ENCODE measurements around the gene CCDC57. TPM values are rescaled to one million over a fixed set of nuclear protein-coding genes. Genes with fewer than 3 reads are reported as not detected.

The CCDC57 gene
- total and polyA plus RNA-seq, 9 of the 15 experiments (the other 6 are each of a cell fraction or from before 2014, with no cell fraction given), result 0.83 to 36.2 (median 13.6) TPM

Small RNA genes within 50 kb of the gene (microRNA-seq; reads per million reads assigned to microRNA genes)
- not detected for gene MIR6787 (ENCODE audit: borderline microRNAs expressed)

Other genes with a start within 250 kb of the CCDC57 start
Only the 7 nearest of the 19 such genes appear.
- gene DUS1L, start 147.0 kb downstream of the CCDC57 start, total RNA-seq (2014; rRNA removed), result 203 and 249 TPM in 2 replicates
- 45.0 and 57.5 TPM in 2 replicates for gene DUS1L, start 147.0 kb downstream of the CCDC57 start, total RNA-seq (2014; rRNA removed; fragmentation: Illumina TruSeq; extraction: Trizol)
- 83.1 and 83.9 TPM in 2 replicates for gene DUS1L, start 147.0 kb downstream of the CCDC57 start, total RNA-seq (2015; rRNA removed; fragmentation: Illumina TruSeq; extraction: Trizol)
- 193 and 209 TPM in 2 replicates for gene DUS1L, start 147.0 kb downstream of the CCDC57 start, total RNA-seq (2021)
- gene DUS1L, start 147.0 kb downstream of the CCDC57 start, polyA plus RNA-seq (2011; rRNA removed), result 60.1 and 77.0 TPM in 2 replicates
- gene DUS1L, start 147.0 kb downstream of the CCDC57 start, polyA plus RNA-seq (2014; fragmentation: Illumina TruSeq; extraction: Trizol), result 97.2 and 99.8 TPM in 2 replicates
- gene DUS1L, start 147.0 kb downstream of the CCDC57 start, polyA plus RNA-seq (2014; fragmentation: Nextera tagmentation; extraction: Ambion mirVana), result 10 to 100 TPM in 1 of 2 experiments, 1 to 10 TPM in 1; 7.8 to 11.3 TPM
- 201 and 210 TPM in 2 replicates for gene DUS1L, start 147.0 kb downstream of the CCDC57 start, polyA plus RNA-seq (2014; rRNA removed)
- gene FASN, start 114.6 kb downstream of the CCDC57 start, total RNA-seq (2014; rRNA removed), result 214 and 239 TPM in 2 replicates
- 11.2 and 13.9 TPM in 2 replicates for gene FASN, start 114.6 kb downstream of the CCDC57 start, total RNA-seq (2014; rRNA removed; fragmentation: Illumina TruSeq; extraction: Trizol)
- gene FASN, start 114.6 kb downstream of the CCDC57 start, total RNA-seq (2015; rRNA removed; fragmentation: Illumina TruSeq; extraction: Trizol), result 50.9 and 61.1 TPM in 2 replicates
- gene FASN, start 114.6 kb downstream of the CCDC57 start, total RNA-seq (2021), result 605 and 663 TPM in 2 replicates
- gene FASN, start 114.6 kb downstream of the CCDC57 start, polyA plus RNA-seq (2011; rRNA removed), result 49.8 and 133 TPM in 2 replicates
- 49.9 and 181 TPM in 2 replicates for gene FASN, start 114.6 kb downstream of the CCDC57 start, polyA plus RNA-seq (2014; fragmentation: Illumina TruSeq; extraction: Trizol)
- gene FASN, start 114.6 kb downstream of the CCDC57 start, polyA plus RNA-seq (2014; fragmentation: Nextera tagmentation; extraction: Ambion mirVana), result under 1 TPM; 0.15 to 0.20 TPM
- gene FASN, start 114.6 kb downstream of the CCDC57 start, polyA plus RNA-seq (2014; rRNA removed), result 157 and 181 TPM in 2 replicates
- gene SLC16A3, start 16.2 kb upstream of the CCDC57 start, total RNA-seq (2014; rRNA removed), result 1.8 and 2.5 TPM in 2 replicates
- gene SLC16A3, start 16.2 kb upstream of the CCDC57 start, total RNA-seq (2014; rRNA removed; fragmentation: Illumina TruSeq; extraction: Trizol), result 0.11 and 0.13 TPM in 2 replicates
- 1.0 and 1.2 TPM in 2 replicates for gene SLC16A3, start 16.2 kb upstream of the CCDC57 start, total RNA-seq (2015; rRNA removed; fragmentation: Illumina TruSeq; extraction: Trizol)
- 2.9 and 5.4 TPM in 2 replicates for gene SLC16A3, start 16.2 kb upstream of the CCDC57 start, total RNA-seq (2021)
- 3.7 and 8.3 TPM in 2 replicates for gene SLC16A3, start 16.2 kb upstream of the CCDC57 start, polyA plus RNA-seq (2011; rRNA removed)
- 0.58 and 0.78 TPM in 2 replicates for gene SLC16A3, start 16.2 kb upstream of the CCDC57 start, polyA plus RNA-seq (2014; fragmentation: Illumina TruSeq; extraction: Trizol)
- not detected for gene SLC16A3, start 16.2 kb upstream of the CCDC57 start, polyA plus RNA-seq (2014; fragmentation: Nextera tagmentation; extraction: Ambion mirVana)
- 0.81 and 1.9 TPM in 2 replicates for gene SLC16A3, start 16.2 kb upstream of the CCDC57 start, polyA plus RNA-seq (2014; rRNA removed)
- 26.1 and 39.0 TPM in 2 replicates for gene CSNK1D, start 60.9 kb upstream of the CCDC57 start, total RNA-seq (2014; rRNA removed)
- 35.9 and 41.3 TPM in 2 replicates for gene CSNK1D, start 60.9 kb upstream of the CCDC57 start, total RNA-seq (2014; rRNA removed; fragmentation: Illumina TruSeq; extraction: Trizol)
- 35.7 and 36.6 TPM in 2 replicates for gene CSNK1D, start 60.9 kb upstream of the CCDC57 start, total RNA-seq (2015; rRNA removed; fragmentation: Illumina TruSeq; extraction: Trizol)
- gene CSNK1D, start 60.9 kb upstream of the CCDC57 start, total RNA-seq (2021), result 95.3 and 114 TPM in 2 replicates
- 82.8 and 96.8 TPM in 2 replicates for gene CSNK1D, start 60.9 kb upstream of the CCDC57 start, polyA plus RNA-seq (2011; rRNA removed)
- 123 and 133 TPM in 2 replicates for gene CSNK1D, start 60.9 kb upstream of the CCDC57 start, polyA plus RNA-seq (2014; fragmentation: Illumina TruSeq; extraction: Trizol)
- 1 to 10 TPM; 6.5 to 7.4 TPM for gene CSNK1D, start 60.9 kb upstream of the CCDC57 start, polyA plus RNA-seq (2014; fragmentation: Nextera tagmentation; extraction: Ambion mirVana)
- 81.0 and 90.3 TPM in 2 replicates for gene CSNK1D, start 60.9 kb upstream of the CCDC57 start, polyA plus RNA-seq (2014; rRNA removed)
- gene CD7, start 104.8 kb upstream of the CCDC57 start, total RNA-seq (2014; rRNA removed), result not detected in 2 replicates
- not detected in 2 replicates for gene CD7, start 104.8 kb upstream of the CCDC57 start, total RNA-seq (2014; rRNA removed; fragmentation: Illumina TruSeq; extraction: Trizol)
- not detected in 2 replicates for gene CD7, start 104.8 kb upstream of the CCDC57 start, total RNA-seq (2015; rRNA removed; fragmentation: Illumina TruSeq; extraction: Trizol)
- gene CD7, start 104.8 kb upstream of the CCDC57 start, total RNA-seq (2021), result 0.18 and 0.35 TPM in 2 replicates
- gene CD7, start 104.8 kb upstream of the CCDC57 start, polyA plus RNA-seq (2011; rRNA removed), result 0.21 and 0.85 TPM in 2 replicates
- gene CD7, start 104.8 kb upstream of the CCDC57 start, polyA plus RNA-seq (2014; fragmentation: Illumina TruSeq; extraction: Trizol), result not detected in 2 replicates
- not detected for gene CD7, start 104.8 kb upstream of the CCDC57 start, polyA plus RNA-seq (2014; fragmentation: Nextera tagmentation; extraction: Ambion mirVana)
- gene CD7, start 104.8 kb upstream of the CCDC57 start, polyA plus RNA-seq (2014; rRNA removed), result not detected in 2 replicates
- 0.18 TPM in 1 of 2 replicates, not detected in the other for gene SECTM1, start 120.9 kb upstream of the CCDC57 start, total RNA-seq (2014; rRNA removed)
- gene SECTM1, start 120.9 kb upstream of the CCDC57 start, total RNA-seq (2014; rRNA removed; fragmentation: Illumina TruSeq; extraction: Trizol), result not detected in 2 replicates
- not detected in 2 replicates for gene SECTM1, start 120.9 kb upstream of the CCDC57 start, total RNA-seq (2015; rRNA removed; fragmentation: Illumina TruSeq; extraction: Trizol)
- gene SECTM1, start 120.9 kb upstream of the CCDC57 start, total RNA-seq (2021), result 0.11 TPM in 1 of 2 replicates, not detected in the other
- gene SECTM1, start 120.9 kb upstream of the CCDC57 start, polyA plus RNA-seq (2011; rRNA removed), result 0.19 and 0.46 TPM in 2 replicates
- 0.15 TPM in 1 of 2 replicates, not detected in the other for gene SECTM1, start 120.9 kb upstream of the CCDC57 start, polyA plus RNA-seq (2014; fragmentation: Illumina TruSeq; extraction: Trizol)
- gene SECTM1, start 120.9 kb upstream of the CCDC57 start, polyA plus RNA-seq (2014; fragmentation: Nextera tagmentation; extraction: Ambion mirVana), result not detected
- not detected in 2 replicates for gene SECTM1, start 120.9 kb upstream of the CCDC57 start, polyA plus RNA-seq (2014; rRNA removed)
- gene TEX19, start 146.4 kb upstream of the CCDC57 start, total RNA-seq (2014; rRNA removed), result 1.6 and 2.4 TPM in 2 replicates
- gene TEX19, start 146.4 kb upstream of the CCDC57 start, total RNA-seq (2014; rRNA removed; fragmentation: Illumina TruSeq; extraction: Trizol), result 0.93 and 1.4 TPM in 2 replicates
- gene TEX19, start 146.4 kb upstream of the CCDC57 start, total RNA-seq (2015; rRNA removed; fragmentation: Illumina TruSeq; extraction: Trizol), result 1.6 and 2.0 TPM in 2 replicates
- gene TEX19, start 146.4 kb upstream of the CCDC57 start, total RNA-seq (2021), result 1.4 and 2.1 TPM in 2 replicates
- 3.6 and 4.9 TPM in 2 replicates for gene TEX19, start 146.4 kb upstream of the CCDC57 start, polyA plus RNA-seq (2011; rRNA removed)
- gene TEX19, start 146.4 kb upstream of the CCDC57 start, polyA plus RNA-seq (2014; fragmentation: Illumina TruSeq; extraction: Trizol), result 1.9 and 2.3 TPM in 2 replicates
- under 1 TPM; 0.10 to 0.57 TPM for gene TEX19, start 146.4 kb upstream of the CCDC57 start, polyA plus RNA-seq (2014; fragmentation: Nextera tagmentation; extraction: Ambion mirVana)
- gene TEX19, start 146.4 kb upstream of the CCDC57 start, polyA plus RNA-seq (2014; rRNA removed), result 1.9 and 2.2 TPM in 2 replicates